HepG2 (cell line): Measurements from ENCODE around the gene ZP2. TPM values are rescaled to one million over a fixed set of nuclear protein-coding genes. Genes with fewer than 3 reads are reported as not detected.

Source experiments
- CENPBD1 ChIP-seq: sonication (generic); formaldehyde crosslinking; IDR thresholded peaks from 2 replicates; pipeline ENCODE4 v1.8.0; 2022; ENCODE audit warnings: missing genetic modification reagents, low read depth, mild to moderate bottlenecking, borderline replicate concordance
- ELF3 ChIP-seq: IDR thresholded peaks from 2 replicates; pipeline ENCODE4 v1.6.1; 2016; ENCODE audit warnings: missing genetic modification reagents, missing compliant biosample characterization
- GPN1 ChIP-seq: sonication (generic); formaldehyde crosslinking; IDR thresholded peaks from 2 replicates; pipeline ENCODE4 v1.5.1; 2020; ENCODE audit warnings: missing genetic modification reagents, borderline replicate concordance
- IKZF1 ChIP-seq: fragments of 450-650 bp; IDR thresholded peaks from 2 replicates; pipeline ENCODE4 v1.7.1; 2016
- MED1 ChIP-seq: sonication (generic); formaldehyde crosslinking; IDR thresholded peaks from 2 replicates; pipeline ENCODE4 v1.4.0; 2020; ENCODE audit warnings: missing genetic modification reagents
- MXD3 ChIP-seq: IDR thresholded peaks from 2 replicates; pipeline ENCODE4 v1.6.1; 2016; ENCODE audit warnings: mild to moderate bottlenecking, missing biosample characterization, missing genetic modification reagents
- PRPF4 ChIP-seq: fragments of 200-400 bp; formaldehyde crosslinking; IDR thresholded peaks from 2 replicates; pipeline ENCODE4 v1.6.1; 2016; ENCODE audit warnings: low read length, low read depth; ENCODE audit not compliant: poor library complexity, severe bottlenecking
- SAFB2 ChIP-seq: sonication (generic); formaldehyde crosslinking; IDR thresholded peaks from 2 replicates; pipeline ENCODE4 v1.5.1; 2020; ENCODE audit warnings: missing genetic modification reagents, low read depth, mild to moderate bottlenecking, borderline replicate concordance
- SPEN ChIP-seq: sonication (generic); formaldehyde crosslinking; IDR thresholded peaks from 2 replicates; pipeline ENCODE4 v1.5.1; 2020; ENCODE audit warnings: low read depth, mild to moderate bottlenecking, missing genetic modification reagents
- THAP11 ChIP-seq: IDR thresholded peaks from 2 replicates; pipeline ENCODE4 v1.6.1; 2016; ENCODE audit warnings: missing biosample characterization, missing genetic modification reagents
- TSC22D2 ChIP-seq: sonication (generic); formaldehyde crosslinking; IDR thresholded peaks from 2 replicates; pipeline ENCODE4 v1.5.1; 2020; ENCODE audit warnings: missing genetic modification reagents, mild to moderate bottlenecking, borderline replicate concordance
- YEATS2 ChIP-seq: sonication (generic); formaldehyde crosslinking; IDR thresholded peaks from 2 replicates; pipeline ENCODE4 v1.4.0; 2020; ENCODE audit warnings: missing genetic modification reagents, borderline replicate concordance
- ZBTB38 ChIP-seq: sonication (generic); formaldehyde crosslinking; IDR thresholded peaks from 2 replicates; pipeline ENCODE4 v1.5.1; 2020; ENCODE audit warnings: mild to moderate bottlenecking, missing genetic modification reagents
- ZFP1 ChIP-seq: IDR thresholded peaks from 2 replicates; pipeline ENCODE4 v1.6.1; 2016
- ZNF446 ChIP-seq: sonication (generic); formaldehyde crosslinking; IDR thresholded peaks from 2 replicates; pipeline ENCODE4 v1.5.0; 2020; ENCODE audit warnings: mild to moderate bottlenecking, missing genetic modification reagents
- ZNF501 ChIP-seq: sonication (generic); formaldehyde crosslinking; IDR thresholded peaks from 2 replicates; pipeline ENCODE4 v1.5.1; 2020; ENCODE audit warnings: mild to moderate bottlenecking, moderate library complexity, missing genetic modification reagents
- ZNF747 ChIP-seq: sonication (generic); formaldehyde crosslinking; IDR thresholded peaks from 2 replicates; pipeline ENCODE4 v1.8.1; 2023; ENCODE audit warnings: missing genetic modification reagents, mild to moderate bottlenecking, borderline replicate concordance
- ZSCAN12 ChIP-seq: sonication (generic); formaldehyde crosslinking; IDR thresholded peaks from 2 replicates; pipeline ENCODE4 v1.9.0; 2021; ENCODE audit warnings: mild to moderate bottlenecking, missing genetic modification reagents
- ZSCAN25 ChIP-seq: sonication (generic); formaldehyde crosslinking; IDR thresholded peaks from 2 replicates; pipeline ENCODE4 v1.8.0; 2022; ENCODE audit warnings: mild to moderate bottlenecking, missing genetic modification reagents
- polyA plus RNA-seq, 8 experiments: library from polyadenylated mRNA; depleted of rRNA in 3 of 8; stranded (reverse) in 7 of 8; unstranded in 1 of 8; fragments of >200 nt; fragmentation: Illumina TruSeq in 4 of 8; extraction: Trizol in 4 of 8; gene quantifications; 2 replicates each; pipeline versions ENCODE4 v1.2.1 to v1.2.3, GENCODE V29; 2011 to 2016; ENCODE audit warnings: low read depth in 4 of 8, missing spikeins in 1 of 8, mixed read lengths in 1 of 8; ENCODE audit not compliant: insufficient read depth in 1 of 8
- total RNA-seq, 5 experiments: library from RNA; depleted of rRNA; stranded (reverse); fragments of >200 nt; fragmentation: Illumina TruSeq; extraction: Trizol; gene quantifications; 2 replicates each; pipeline ENCODE4 v1.2.3, GENCODE V29; 2016; ENCODE audit warnings: low read depth in 1 of 5

The ZP2 gene
- total and polyA plus RNA-seq, 2 of the 13 experiments (the other 11 are each of a cell fraction or from before 2014, with no cell fraction given): not detected

- TF ChIP-seq ZNF446 (CRISPR knock-in tag): no peak
- 0 out of 2 replicates have a peak, but pooled peaks have one; percentile 37 for TF ChIP-seq ZSCAN12 (CRISPR knock-in tag)
- no peak for TF ChIP-seq IKZF1
- TF ChIP-seq SAFB2: peak; percentile 88; the same call in 1 of the 2 replicates
- 0 out of 2 replicates have a peak, but pooled peaks have one; percentile 51 for TF ChIP-seq CENPBD1 (CRISPR knock-in tag)
- TF ChIP-seq PRPF4: no peak
- no peak for TF ChIP-seq ZNF747 (CRISPR knock-in tag)
- 0 out of 2 replicates have a peak, but pooled peaks have one; percentile 10 for TF ChIP-seq GPN1 (CRISPR knock-in tag)
- TF ChIP-seq ZSCAN25 (CRISPR knock-in tag): peak; percentile 59; the same call in 1 of the 2 replicates
- TF ChIP-seq MED1 (CRISPR knock-in tag): no peak
- TF ChIP-seq TSC22D2: peak; percentile 50; the same call in 1 of the 2 replicates
- TF ChIP-seq ZBTB38 (CRISPR knock-in tag): peak; percentile 27; the same call in 1 of the 2 replicates
- TF ChIP-seq YEATS2: peak; percentile 64; the same call in 1 of the 2 replicates
- peak; percentile 84 for TF ChIP-seq ELF3 (CRISPR knock-in tag)
- TF ChIP-seq SPEN: peak; percentile 41; the same call in 1 of the 2 replicates
- peak; percentile 83; the same call in 1 of the 2 replicates for TF ChIP-seq MXD3 (CRISPR knock-in tag)
- TF ChIP-seq ZNF501 (CRISPR knock-in tag): peak; percentile 57; the same call in 1 of the 2 replicates
- TF ChIP-seq ZFP1: no peak
- peak; percentile 37; the same call in 1 of the 2 replicates for TF ChIP-seq THAP11 (CRISPR knock-in tag)
- TF ChIP-seq, all 625 proteins: peak for 167
Observed at GRCh38 chr16:21158208-21159110, 52.9 kb downstream of the ZP2 start, which contains the start of gene LDAF1 (continued).
